ENCODE results near the gene LIMK1.
A peak's percentile ranks its signal among the peaks of the same experiment; 100 is the strongest.

Gene LIMK1

GRCh38 chr7:74053589-74054186 is 29.9 kb upstream of the LIMK1 start:
- no peak overlapping the region for H3K27ac ChIP-seq
- no peak for DNase-seq (ENCODE audit: low read depth, low spot score)

DNA sequence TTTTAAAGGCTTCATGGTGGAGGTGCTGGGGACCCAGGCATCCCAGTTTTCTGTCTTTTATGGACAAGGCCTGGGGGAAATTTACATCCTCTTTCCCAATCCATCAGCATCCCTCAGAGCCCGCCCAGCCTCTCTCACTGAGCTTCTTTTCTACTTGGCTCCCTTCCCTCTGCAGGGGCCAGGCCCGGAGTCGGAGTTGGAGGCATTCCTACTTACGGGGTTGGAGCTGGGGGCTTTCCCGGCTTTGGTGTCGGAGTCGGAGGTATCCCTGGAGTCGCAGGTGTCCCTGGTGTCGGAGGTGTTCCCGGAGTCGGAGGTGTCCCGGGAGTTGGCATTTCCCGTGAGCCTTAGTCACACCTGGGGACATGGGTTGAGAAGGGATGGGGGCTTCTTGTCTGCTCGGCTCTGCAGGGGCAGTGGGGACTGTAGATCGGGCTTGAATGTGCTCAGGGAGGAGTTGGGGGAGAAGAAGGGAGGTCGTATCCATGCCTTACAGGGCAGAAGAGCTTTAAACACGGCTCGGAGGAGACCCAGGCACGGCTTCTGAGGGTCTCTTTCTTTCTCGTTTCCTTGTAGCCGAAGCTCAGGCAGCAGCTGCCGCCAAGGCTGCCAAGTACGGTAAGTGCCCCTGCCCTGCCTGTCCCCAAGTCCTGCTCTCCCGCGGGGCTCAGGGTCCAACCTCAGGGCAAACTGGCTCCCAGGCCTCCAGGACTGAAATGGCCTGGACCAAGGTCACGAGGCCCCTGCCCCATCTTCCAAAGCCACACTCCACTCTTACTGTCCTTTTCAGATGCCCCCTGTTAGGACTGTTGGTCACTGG is 27.3 kb upstream of the LIMK1 start:
- H3K27ac ChIP-seq: no peak overlapping the region
- no peak for DNase-seq (ENCODE audit: low read depth, low spot score)

DNA sequence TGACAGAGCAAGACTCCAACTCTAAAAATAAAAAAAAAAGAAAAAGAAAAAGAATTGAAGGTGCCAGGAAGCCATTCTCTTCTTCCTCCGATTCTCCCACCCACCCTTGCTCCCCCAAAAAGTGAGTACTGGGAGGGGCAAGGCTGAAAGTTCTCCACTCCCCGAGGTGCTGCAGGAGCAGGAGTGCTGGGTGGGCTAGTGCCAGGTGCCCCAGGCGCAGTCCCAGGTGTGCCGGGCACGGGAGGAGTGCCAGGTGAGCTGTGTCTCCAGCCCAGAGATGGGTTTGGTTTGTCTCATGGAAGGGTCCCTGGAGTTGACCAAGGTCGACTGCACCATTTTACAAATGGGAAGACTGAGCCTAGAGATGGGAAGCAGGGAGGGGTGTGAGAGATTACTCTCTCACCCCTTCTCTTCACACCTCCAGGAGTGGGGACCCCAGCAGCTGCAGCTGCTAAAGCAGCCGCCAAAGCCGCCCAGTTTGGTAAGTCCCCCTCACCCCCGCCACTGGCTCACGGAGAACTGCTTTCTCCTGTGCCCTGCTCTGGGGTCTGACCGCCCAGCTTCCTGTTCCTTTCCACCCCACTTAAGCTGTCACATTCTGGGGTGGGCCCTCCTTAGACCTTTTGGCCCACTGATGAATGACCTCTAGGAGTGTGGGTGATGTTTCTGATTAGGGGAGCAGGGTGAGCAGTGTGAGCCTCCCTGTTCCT is 26.2 kb upstream of the LIMK1 start:
- no peak overlapping the region for H3K27ac ChIP-seq
- no peak for DNase-seq (ENCODE audit: low read depth, low spot score)

- no peak overlapping the region for H3K27ac ChIP-seq
- DNase-seq (ENCODE audit: low read depth, low spot score): no peak
Observed at GRCh38 chr7:74057987-74058386, 25.6 kb upstream of the LIMK1 start.

GRCh38 chr7:74058486-74058885 is 25.1 kb upstream of the LIMK1 start:
- H3K27ac ChIP-seq: no peak overlapping the region
- DNase-seq (ENCODE audit: low read depth, low spot score): no peak

DNA sequence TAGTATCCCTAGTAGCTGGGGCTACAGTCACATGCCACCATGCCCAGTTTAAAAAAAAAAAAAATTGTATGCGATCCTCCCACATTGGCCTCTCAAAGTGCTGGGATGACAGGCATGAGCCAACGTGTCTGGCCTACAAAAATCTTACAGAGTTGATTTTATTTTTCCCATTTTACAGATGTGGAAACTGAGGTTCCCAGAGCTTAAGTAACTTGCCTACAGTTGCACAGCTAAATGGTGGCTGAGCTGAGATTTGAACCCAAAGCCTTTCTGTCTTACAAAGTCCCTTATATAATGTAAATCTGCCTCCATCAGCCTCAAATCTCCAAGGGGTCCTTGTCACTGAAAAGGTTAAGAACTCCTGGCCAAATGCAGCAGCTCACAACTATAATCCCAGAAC is 24.6 kb upstream of the LIMK1 start:
- H3K27ac ChIP-seq: no peak overlapping the region
- DNase-seq (ENCODE audit: low read depth, low spot score): no peak

DNA sequence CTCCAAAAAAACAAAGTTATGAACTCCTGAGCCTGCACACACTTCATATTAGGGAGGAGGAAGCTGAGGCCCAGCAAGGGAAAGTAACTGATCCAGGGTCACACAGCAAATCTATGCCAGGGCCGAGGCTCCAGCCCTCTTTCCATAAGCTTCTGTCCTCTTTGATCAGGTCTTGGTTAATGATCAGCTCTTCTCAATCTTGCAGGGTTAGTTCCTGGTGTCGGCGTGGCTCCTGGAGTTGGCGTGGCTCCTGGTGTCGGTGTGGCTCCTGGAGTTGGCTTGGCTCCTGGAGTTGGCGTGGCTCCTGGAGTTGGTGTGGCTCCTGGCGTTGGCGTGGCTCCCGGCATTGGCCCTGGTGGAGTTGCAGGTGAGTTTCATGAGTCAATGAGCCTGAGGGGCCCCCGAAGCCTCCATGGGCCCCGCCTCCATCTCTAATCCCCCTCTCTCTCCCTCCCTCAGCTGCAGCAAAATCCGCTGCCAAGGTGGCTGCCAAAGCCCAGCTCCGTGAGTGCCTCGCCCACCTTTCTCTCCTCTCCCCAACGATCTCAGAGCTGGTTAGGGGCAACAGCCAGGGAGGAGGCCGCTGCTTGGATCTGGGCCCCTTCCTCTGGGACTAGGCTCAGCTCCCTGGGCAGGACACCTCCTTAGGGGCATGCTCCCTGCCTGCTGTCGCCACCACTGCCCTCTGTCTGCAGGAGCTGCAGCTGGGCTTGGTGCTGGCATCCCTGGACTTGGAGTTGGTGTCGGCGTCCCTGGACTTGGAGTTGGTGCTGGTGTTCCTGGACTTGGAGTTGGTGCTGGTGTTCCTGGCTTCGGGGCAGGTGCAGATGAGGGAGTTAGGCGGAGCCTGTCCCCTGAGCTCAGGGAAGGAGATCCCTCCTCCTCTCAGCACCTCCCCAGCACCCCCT is 23.7 kb upstream of the LIMK1 start:
- DNase-seq (ENCODE audit: low read depth, low spot score): peak; percentile 58
- H3K27ac ChIP-seq: no peak overlapping the region

DNA sequence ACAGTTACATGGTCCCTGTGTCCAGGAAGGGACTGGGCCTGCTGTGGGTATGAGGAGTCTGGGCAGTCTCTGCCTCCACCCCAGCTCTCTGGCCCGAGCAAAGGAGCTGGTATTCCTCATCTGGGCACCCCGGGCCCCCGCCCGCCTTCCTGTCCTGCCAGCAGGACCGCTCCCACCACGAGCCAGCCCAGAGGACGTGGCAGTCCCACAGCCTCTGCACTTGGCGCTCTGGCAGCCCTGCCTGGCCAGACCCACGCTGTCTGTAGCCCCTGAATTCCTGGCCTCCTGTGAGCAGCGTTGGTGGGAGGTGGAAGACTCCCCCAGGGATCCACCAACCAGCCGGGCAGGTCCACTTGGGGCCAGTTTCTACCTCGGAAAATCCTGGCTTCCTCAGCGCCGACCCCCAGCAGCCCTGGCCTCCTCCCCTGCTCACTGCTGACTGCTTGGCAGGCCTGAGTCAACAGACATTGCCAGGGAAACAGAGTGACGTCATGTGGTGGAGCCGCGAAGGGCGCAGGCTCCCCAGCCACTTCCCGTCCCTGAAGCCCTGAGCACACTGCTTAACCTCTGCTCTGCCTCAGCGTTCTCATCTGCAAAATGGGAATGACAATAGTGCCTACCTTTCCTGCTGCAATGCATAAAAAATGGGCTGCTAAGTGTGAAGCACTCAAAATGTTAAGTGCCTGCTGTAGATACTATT is 21.6 kb upstream of the LIMK1 start:
- H3K27ac ChIP-seq: peak overlapping the region; percentile 24
- peak; percentile 36 for DNase-seq (ENCODE audit: low read depth, low spot score)

GRCh38 chr7:74063223-74063641 is 20.4 kb upstream of the LIMK1 start:
- H3K27ac ChIP-seq: no peak overlapping the region
- DNase-seq (ENCODE audit: low read depth, low spot score): no peak

DNA sequence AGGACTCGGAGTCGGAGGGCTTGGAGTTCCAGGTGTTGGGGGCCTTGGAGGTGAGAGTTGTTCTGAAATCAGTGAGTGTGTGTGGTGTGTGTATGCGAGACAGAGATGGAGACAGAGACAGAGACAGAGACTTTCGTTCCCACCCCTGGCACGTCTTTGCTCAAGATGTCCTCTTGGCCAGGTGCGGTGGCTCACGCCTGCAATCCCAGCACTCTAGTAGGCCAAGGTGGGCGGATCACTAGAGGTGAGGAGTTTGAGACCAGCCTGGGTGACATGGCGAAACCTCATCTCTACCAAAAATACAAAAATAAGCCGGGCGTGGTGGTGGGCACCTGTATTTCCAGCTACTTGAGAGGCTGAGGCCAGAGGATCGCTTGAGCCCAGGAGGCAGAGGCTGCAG is 20.0 kb upstream of the LIMK1 start:
- DNase-seq (ENCODE audit: low read depth, low spot score): no peak
- H3K27ac ChIP-seq: no peak overlapping the region

- H3K27ac ChIP-seq: no peak overlapping the region
- DNase-seq (ENCODE audit: low read depth, low spot score): no peak
Observed at GRCh38 chr7:74064696-74065095, 18.9 kb upstream of the LIMK1 start.

DNA sequence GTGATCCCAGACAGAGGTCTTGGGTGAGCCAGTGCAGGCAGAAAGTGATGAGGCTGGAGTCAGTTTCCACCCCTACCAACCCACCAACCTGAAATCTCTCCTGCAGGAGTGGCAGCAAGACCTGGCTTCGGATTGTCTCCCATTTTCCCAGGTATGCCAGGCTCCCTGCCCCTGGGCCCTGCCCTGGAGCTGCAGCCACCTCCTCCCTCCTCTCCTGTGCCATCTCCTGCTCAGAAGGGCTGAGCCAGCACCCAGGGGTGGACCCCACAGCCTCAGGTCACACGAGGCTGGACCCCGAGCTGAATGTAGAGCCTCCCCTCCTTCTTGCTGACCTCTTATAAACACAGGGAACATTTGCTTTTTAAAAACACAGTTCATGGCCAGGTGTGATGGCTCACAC is 17.0 kb upstream of the LIMK1 start:
- DNase-seq (ENCODE audit: low read depth, low spot score): no peak
- no peak overlapping the region for H3K27ac ChIP-seq

- DNase-seq (ENCODE audit: low read depth, low spot score): no peak
- no peak overlapping the region for H3K27ac ChIP-seq
Observed at GRCh38 chr7:74068378-74069085, 15.1 kb upstream of the LIMK1 start.

- DNase-seq (ENCODE audit: low read depth, low spot score): no peak
- H3K27ac ChIP-seq: no peak overlapping the region
Observed at GRCh38 chr7:74069086-74069541, 14.5 kb upstream of the LIMK1 start.

DNA sequence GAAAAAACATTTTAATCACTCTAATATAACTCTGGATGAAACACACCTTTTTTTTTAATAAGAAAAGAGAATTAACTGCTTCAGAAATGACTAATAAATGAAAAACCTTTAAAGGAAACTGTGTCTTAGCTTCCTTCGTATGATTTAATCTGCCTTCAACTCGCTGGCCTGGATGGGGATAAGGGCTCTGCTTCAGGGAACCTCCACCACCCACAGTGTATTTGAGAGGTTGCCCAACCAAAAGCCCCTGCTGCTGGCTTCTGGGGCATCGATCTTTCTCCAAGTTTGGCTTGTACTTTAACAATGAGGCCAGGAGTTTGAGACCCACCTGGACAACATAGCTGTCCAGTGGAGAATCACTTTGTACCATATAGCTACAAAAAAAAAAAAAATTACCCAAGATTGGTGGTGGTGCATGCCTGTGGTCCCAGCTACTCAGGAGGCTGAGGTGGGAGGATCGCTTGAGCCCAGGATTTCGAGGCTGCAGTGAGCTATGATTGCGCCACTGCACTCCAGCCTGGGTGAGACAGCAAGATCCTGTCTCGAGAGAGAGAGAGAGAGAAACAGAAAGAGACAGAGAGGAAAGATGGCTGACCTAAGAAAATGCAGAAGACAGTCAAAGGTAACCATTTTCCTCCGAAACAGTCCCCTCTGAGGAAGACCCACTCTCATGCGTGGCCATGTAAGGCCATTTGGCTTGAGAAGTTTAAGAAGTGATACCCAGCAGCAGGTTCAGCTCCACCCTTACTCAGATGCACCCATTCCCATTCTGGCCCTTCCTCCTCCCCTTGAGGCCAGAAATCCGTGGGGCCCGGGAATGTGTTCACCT is 13.6 kb upstream of the LIMK1 start:
- DNase-seq (ENCODE audit: low read depth, low spot score): no peak
- H3K27ac ChIP-seq: no peak overlapping the region

GRCh38 chr7:74070619-74070921 is 13.0 kb upstream of the LIMK1 start:
- no peak overlapping the region for H3K27ac ChIP-seq
- DNase-seq (ENCODE audit: low read depth, low spot score): no peak

- H3K27ac ChIP-seq: no peak overlapping the region
Observed at GRCh38 chr7:74071121-74071520, 12.5 kb upstream of the LIMK1 start.

DNA sequence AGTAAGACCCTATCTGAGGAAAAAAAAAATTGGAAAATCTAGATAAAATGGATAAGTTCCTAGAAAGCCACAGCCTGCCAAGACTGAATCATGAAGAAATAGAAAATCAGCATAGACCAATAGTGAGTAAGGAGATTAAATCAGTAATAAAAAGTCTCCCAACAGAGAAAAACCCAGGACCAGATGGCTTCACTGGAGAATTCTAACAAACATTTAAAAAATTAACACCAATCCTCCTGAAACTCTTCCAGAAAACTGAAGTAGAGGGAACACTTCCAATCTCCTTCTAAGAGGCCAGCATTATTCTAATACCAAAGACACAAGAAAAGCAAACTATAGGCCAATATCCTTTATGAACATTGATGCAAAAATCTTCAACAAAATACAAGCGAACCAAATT is 8.8 kb upstream of the LIMK1 start:
- no peak overlapping the region for H3K27ac ChIP-seq
- DNase-seq (ENCODE audit: low read depth, low spot score): no peak

More at GRCh38 chr7:74071121-74071520, 12.5 kb upstream of the LIMK1 start:
- no peak for DNase-seq (ENCODE audit: low read depth, low spot score)
